Measurements from ENCODE around the gene MT2A. TPM values are rescaled to one million over a fixed set of nuclear protein-coding genes. Genes with fewer than 3 reads are reported as not detected.
A peak's percentile ranks its signal among the peaks of the same experiment; 100 is the strongest.

MT2A gene
- total and polyA plus RNA-seq, 10 of the 15 experiments (the other 5 are each of a cell fraction or from before 2014, with no cell fraction given): 7.3 to 271 (median 53.5) TPM

- H3K36me3 ChIP-seq (ENCODE audit: control insufficient read depth in 2 of 2, insufficient read depth in 2 of 2, low read length in 1 of 2): no peaks in the 10 kb centered on the region
- ChIA-PET SMC1A (ENCODE audit: uncharacterized antibody, unreplicated experiment) (interaction anchor here (0.7 to 2.8 kb wide), 6 partner anchors 9 to 624 kb away, joined by 3 to 22 read pairs (median 4); no protein-coding TSS in a partner anchor), POLR2A (interaction anchor here (0.5 to 1.4 kb wide), 2 partner anchors 19 to 98 kb away, joined by 3 to 6 read pairs; no protein-coding TSS in a partner anchor), RAD21 (ENCODE audit: unreplicated experiment) (interaction anchor here (1.0 to 4.9 kb wide), 3 partner anchors 20 to 98 kb away, joined by 3 to 44 read pairs (median 3); no protein-coding TSS in a partner anchor), CTCF (interaction anchor here (0.6 to 10.0 kb wide), 11 partner anchors 11 to 190 kb away, joined by 3 to 77 read pairs (median 4); partner anchors contain the start of gene MT1G)
- no peak for FAIRE-seq
- in situ Hi-C loops (cut with MboI): no loop called here
- no peak overlapping the region for H3K4me2 ChIP-seq (ENCODE audit: control insufficient read depth, insufficient read depth)
- ATAC-seq: no peak
- no peaks in the 10 kb centered on the region; a peak in 2 of 4 replicates for H3K27me3 ChIP-seq (replicated peaks in 1 of 2; ENCODE audit: control insufficient read depth in 2 of 2, insufficient read depth in 2 of 2, low read length in 1 of 2)
- no peaks in the 10 kb centered on the region for H3K79me2 ChIP-seq (ENCODE audit: control insufficient read depth, insufficient read depth, low read length)
- no peak overlapping the region for H2AFZ ChIP-seq (ENCODE audit: control insufficient read depth, low read depth, low read length)
- no peak overlapping the region for H3K4me3 ChIP-seq
- no TSS peak for BruUV-seq (replicated peaks)
- H3K4me1 ChIP-seq (ENCODE audit: control insufficient read depth, insufficient read depth, low read length): peaks cover 4% of the 10 kb centered on the region
- H3K27ac ChIP-seq (ENCODE audit: control insufficient read depth, insufficient read depth): no peak overlapping the region
- intact Hi-C loops (cut with micrococcal nuclease; ENCODE audit: unreplicated experiment): no loop called here
- H3K9ac ChIP-seq (ENCODE audit: control insufficient read depth, insufficient read depth, low read length): no peak overlapping the region
- DNase-seq (ENCODE audit: low read depth, low spot score): no peak
- H4K20me1 ChIP-seq (ENCODE audit: control insufficient read depth, insufficient read depth): no peaks in the 10 kb centered on the region
- no peaks in the 10 kb centered on the region for H3K9me3 ChIP-seq (replicated peaks; ENCODE audit: control insufficient read depth, insufficient read depth, low read length)
- WGBS (ENCODE audit: insufficient coverage, insufficient replicate concordance, low lambda C conversion rate, missing lambda C conversion rate): 48% methylated on average over 4 of the region's 4 CpGs
- TF ChIP-seq ZBTB4 (CRISPR knock-in tag; IDR thresholded peaks at IDR 0.05): no peak
- no peak for TF ChIP-seq NRF1 (conservative IDR thresholded peaks at IDR 0.05; ENCODE audit: low read depth, low read length)
- no peak for TF ChIP-seq KLF5 (IDR thresholded peaks at IDR 0.05; ENCODE audit: partially characterized antibody)
- TF ChIP-seq ZBTB40 (IDR thresholded peaks at IDR 0.05; ENCODE audit: borderline replicate concordance): no peak
- TF ChIP-seq IRF5 (IDR thresholded peaks at IDR 0.05; ENCODE audit: borderline replicate concordance): no peak
- TF ChIP-seq SMC3 (IDR thresholded peaks at IDR 0.05; ENCODE audit: borderline replicate concordance, low read length): peak; percentile 42; the same call in 1 of the 2 replicates
- no peak for TF ChIP-seq MEF2A (IDR thresholded peaks at IDR 0.05; ENCODE audit: insufficient read depth, low read depth, low read length)
- TF ChIP-seq RAD21 (IDR thresholded peaks at IDR 0.05; ENCODE audit: insufficient read depth, low read depth, low read length): peak; percentile 42; the same call in 1 of the 2 replicates
- no peak for TF ChIP-seq MEF2B (IDR thresholded peaks at IDR 0.05; ENCODE audit: partially characterized antibody, poor library complexity, severe bottlenecking)
- no peak for TF ChIP-seq LARP7 (IDR thresholded peaks at IDR 0.05)
- no peak for TF ChIP-seq STAT3 (IDR thresholded peaks at IDR 0.05; ENCODE audit: low read depth, low read length)
- no peak for TF ChIP-seq BRCA1 (IDR thresholded peaks at IDR 0.05; ENCODE audit: low read depth, low read length)
- no peak for TF ChIP-seq RAD51 (IDR thresholded peaks at IDR 0.05)
- peak; percentile 36; the same call in 1 of the 2 replicates for TF ChIP-seq PKNOX1 (IDR thresholded peaks at IDR 0.05)
Measured at GRCh38 chr16:56603589-56603988, 4.8 kb upstream of the MT2A start.

Data from GM12878 (cell line).